H1 (cell line): Measurements from ENCODE around the gene ACSL4. TPM values are rescaled to one million over a fixed set of nuclear protein-coding genes. Genes with fewer than 3 reads are reported as not detected.

Experiments
- CTCF ChIA-PET: fragments of 300-600 bp; sonication (Branson Sonifier 250); formaldehyde crosslinking; loops from one replicate; lab custom pipeline; 2021; ENCODE audit not compliant: partially characterized antibody; lab: Charles Lee
- POLR2A ChIA-PET: fragments of 300-600 bp; sonication (Branson Sonifier 250); formaldehyde crosslinking; loops from one replicate; lab custom pipeline; 2021; ENCODE audit warnings: inconsistent platforms; ENCODE audit not compliant: partially characterized antibody; lab: Charles Lee
- DNase-seq, 2 experiments: peaks; one replicate each; pipeline versions ENCODE4 v3.0.0 to v3.0.0-alpha.2; 2010 to 2022; ENCODE audit warnings: low spot score in 2 of 2, low read depth in 1 of 2, mixed read lengths in 1 of 2
- FAIRE-seq: peaks from 2 replicates; lab custom pipeline; 2011; peaks lifted over from hg19 to GRCh38; lab: Jason Lieb, UNC
- H2AFZ ChIP-seq: 2 replicates; pipeline ENCODE4 v1.8.1; 2012; ENCODE audit warnings: low read length, inconsistent platforms
- H2AK5ac ChIP-seq: 2 replicates; pipeline ENCODE4 v1.6.1; 2013; ENCODE audit warnings: low read depth, low read length
- H2BK120ac ChIP-seq: replicated peaks from 2 replicates; pipeline ENCODE3; 2013; ENCODE audit warnings: low read depth, low read length, inconsistent platforms
- H2BK12ac ChIP-seq: 2 replicates; pipeline ENCODE4 v1.6.1; 2013; ENCODE audit warnings: low read depth, low read length
- H2BK15ac ChIP-seq: 2 replicates; pipeline ENCODE4 v1.6.1; 2013; ENCODE audit warnings: low read length
- H2BK20ac ChIP-seq: 2 replicates; pipeline ENCODE4 v1.6.1; 2013; ENCODE audit warnings: low read length
- H2BK5ac ChIP-seq: 2 replicates; pipeline ENCODE4 v1.6.1; 2013; ENCODE audit warnings: low read depth, low read length
- H3K14ac ChIP-seq: 2 replicates; pipeline ENCODE4 v1.6.1; 2013; ENCODE audit warnings: inconsistent platforms; ENCODE audit not compliant: insufficient read length
- H3K18ac ChIP-seq: 2 replicates; pipeline ENCODE4 v1.6.1; 2013; ENCODE audit warnings: low read length; ENCODE audit errors: extremely low read depth
- H3K23ac ChIP-seq: 2 replicates; pipeline ENCODE4 v1.6.1; 2013; ENCODE audit warnings: inconsistent platforms; ENCODE audit not compliant: insufficient read length
- H3K23me2 ChIP-seq: 2 replicates; pipeline ENCODE4 v1.6.1; 2013; ENCODE audit warnings: low read depth, low read length
- H3K27ac ChIP-seq: 2 replicates; pipeline ENCODE4 v1.6.1; 2011; ENCODE audit warnings: low read depth, low read length, inconsistent platforms
- H3K27me3 ChIP-seq, 4 experiments: replicated peaks in 1 of 4; 1 replicate in 1 of 4; 2 replicates in 3 of 4; pipeline versions ENCODE4 v1.6.1 to v1.8.1; 2011 to 2013; ENCODE audit warnings: low read length in 3 of 4, mild to moderate bottlenecking in 3 of 4, inconsistent platforms in 2 of 4, mixed read lengths in 2 of 4, moderate library complexity in 1 of 4; ENCODE audit not compliant: control insufficient read depth in 3 of 4, insufficient read depth in 3 of 4; ENCODE audit errors: extremely low read depth in 1 of 4
- H3K36me3 ChIP-seq, 4 experiments: 2 replicates each; pipeline versions ENCODE4 v1.6.1 to v1.8.1; 2011 to 2013; ENCODE audit warnings: mild to moderate bottlenecking in 4 of 4, low read length in 3 of 4, moderate library complexity in 2 of 4, control low read depth in 1 of 4, inconsistent platforms in 1 of 4; ENCODE audit not compliant: insufficient read depth in 4 of 4, control insufficient read depth in 2 of 4
- H3K4ac ChIP-seq: replicated peaks from 2 replicates; pipeline ENCODE3; 2013; ENCODE audit warnings: low read length, low read depth, mixed read lengths, inconsistent platforms; ENCODE audit not compliant: insufficient read length
- H3K4me1 ChIP-seq, 4 experiments: replicated peaks in 1 of 4; 1 replicate in 1 of 4; 2 replicates in 3 of 4; pipeline versions ENCODE4 v1.6.1 to v1.8.1; 2011 to 2013; ENCODE audit warnings: low read length in 3 of 4, inconsistent platforms in 2 of 4, mixed read lengths in 1 of 4; ENCODE audit not compliant: insufficient read depth in 4 of 4, control insufficient read depth in 3 of 4
- H3K4me2 ChIP-seq, 2 experiments: 2 replicates each; pipeline versions ENCODE4 v1.6.1 to v1.8.1; 2011 to 2013; ENCODE audit warnings: low read depth in 2 of 2, low read length in 2 of 2, control low read depth in 1 of 2, inconsistent platforms in 1 of 2, mild to moderate bottlenecking in 1 of 2; ENCODE audit not compliant: insufficient read depth in 1 of 2
- H3K4me3 ChIP-seq, 4 experiments: fragments of 200-600, 300-600 bp in 1 of 4; sonication (generic), shearing (Covaris generic), sonication (Bioruptor Twin) in 1 of 4; 2 replicates each; pipeline versions ENCODE4 v1.5.1 to v1.8.1; 2011 to 2016; ENCODE audit warnings: low read length in 4 of 4, low read depth in 3 of 4, control low read depth in 2 of 4, inconsistent platforms in 2 of 4, mild to moderate bottlenecking in 2 of 4, mixed read lengths in 1 of 4, moderate library complexity in 1 of 4; ENCODE audit not compliant: insufficient read depth in 2 of 4; ENCODE audit errors: extremely low read depth in 1 of 4
- H3K56ac ChIP-seq: replicated peaks from 2 replicates; pipeline ENCODE3; 2013; ENCODE audit warnings: low read depth, mild to moderate bottlenecking, mixed read lengths, low read length, inconsistent platforms; ENCODE audit not compliant: insufficient read length
- H3K79me1 ChIP-seq: 2 replicates; pipeline ENCODE4 v1.6.1; 2013; ENCODE audit warnings: low read depth, low read length, control low read depth
- H3K79me2 ChIP-seq, 2 experiments: 2 replicates each; pipeline versions ENCODE4 v1.6.1 to v1.8.1; 2012 to 2013; ENCODE audit warnings: low read length in 2 of 2, mild to moderate bottlenecking in 2 of 2, inconsistent platforms in 1 of 2; ENCODE audit not compliant: insufficient read depth in 2 of 2, control insufficient read depth in 1 of 2
- H3K9ac ChIP-seq, 4 experiments: replicated peaks in 1 of 4; 1 replicate in 1 of 4; 2 replicates in 3 of 4; pipeline versions ENCODE4 v1.6.1 to v1.8.1; 2011 to 2013; ENCODE audit warnings: low read depth in 3 of 4, low read length in 3 of 4, control low read depth in 2 of 4, mild to moderate bottlenecking in 2 of 4, moderate library complexity in 2 of 4, inconsistent platforms in 1 of 4; ENCODE audit errors: extremely low read depth in 1 of 4
- H3K9me3 ChIP-seq, 2 experiments: 2 replicates each; pipeline versions ENCODE4 v1.6.1 to v1.8.1; 2012 to 2013; ENCODE audit warnings: mild to moderate bottlenecking in 2 of 2, moderate library complexity in 2 of 2, control low read depth in 1 of 2, inconsistent platforms in 1 of 2, low read depth in 1 of 2, low read length in 1 of 2, mixed read lengths in 1 of 2; ENCODE audit not compliant: insufficient read depth in 2 of 2
- H4K20me1 ChIP-seq, 2 experiments: replicated peaks in 1 of 2; 2 replicates each; pipeline versions ENCODE3 to v1.8.1; 2011 to 2013; ENCODE audit warnings: inconsistent platforms in 2 of 2, low read length in 2 of 2, mild to moderate bottlenecking in 1 of 2; ENCODE audit not compliant: insufficient read depth in 2 of 2, control insufficient read depth in 1 of 2
- H4K5ac ChIP-seq: 2 replicates; pipeline ENCODE4 v1.6.1; 2013; ENCODE audit warnings: low read length, low read depth, mixed read lengths, inconsistent platforms; ENCODE audit not compliant: insufficient read length
- H4K8ac ChIP-seq: 2 replicates; pipeline ENCODE4 v1.8.0; 2013; ENCODE audit warnings: mild to moderate bottlenecking, moderate library complexity, low read length, inconsistent platforms; ENCODE audit not compliant: insufficient read depth; ENCODE audit errors: extremely low read depth
- H4K91ac ChIP-seq: replicated peaks from 2 replicates; pipeline ENCODE3; 2013; ENCODE audit warnings: low read length, mixed read lengths, inconsistent platforms; ENCODE audit not compliant: insufficient read length
- GTF2F1 ChIP-seq: IDR thresholded peaks from 2 replicates; pipeline ENCODE4 v1.6.1; 2012; ENCODE audit warnings: low read depth, low read length, improper control_type of control experiment, borderline replicate concordance
- KDM1A ChIP-seq: fragments of 200-600, 300-600 bp; sonication (generic); IDR thresholded peaks from 2 replicates; pipeline ENCODE4 v1.7.1; 2016; ENCODE audit warnings: mild to moderate bottlenecking, low read length, borderline replicate concordance
- POLR2A ChIP-seq, 2 experiments: IDR thresholded peaks; 1 replicate in 1 of 2; 2 replicates in 1 of 2; pipeline ENCODE4 v1.6.1; 2011; ENCODE audit warnings: low read depth in 2 of 2, low read length in 2 of 2, mild to moderate bottlenecking in 2 of 2; ENCODE audit errors: control extremely low read depth in 1 of 2
- RNF2 ChIP-seq: fragments of 200-900, 300-1000 bp; sonication (generic); IDR thresholded peaks from 2 replicates; pipeline ENCODE4 v1.7.1; 2016; ENCODE audit warnings: borderline replicate concordance, low read depth, mild to moderate bottlenecking, antibody characterized with exemption, low read length; ENCODE audit not compliant: poor library complexity, severe bottlenecking; ENCODE audit errors: missing control alignments
- RXRA ChIP-seq: IDR thresholded peaks from 2 replicates; pipeline ENCODE4 v1.6.1; 2011; ENCODE audit warnings: low read depth, mild to moderate bottlenecking, low read length, moderate library complexity; ENCODE audit not compliant: insufficient read depth
- SIRT6 ChIP-seq: IDR thresholded peaks from one replicate; pipeline ENCODE4 v1.7.1; 2012; ENCODE audit warnings: low read length, inconsistent platforms
- SRF ChIP-seq: IDR thresholded peaks from 2 replicates; pipeline ENCODE4 v1.6.1; 2011; ENCODE audit warnings: mild to moderate bottlenecking, low read depth, low read length, moderate library complexity
- TCF12 ChIP-seq: IDR thresholded peaks from 2 replicates; pipeline ENCODE4 v1.6.1; 2011; ENCODE audit warnings: low read depth, mild to moderate bottlenecking, low read length
- TEAD4 ChIP-seq: IDR thresholded peaks from 2 replicates; pipeline ENCODE4 v1.6.1; 2012; ENCODE audit warnings: low read depth, low read length, inconsistent platforms, mixed read lengths
- WGBS, 2 experiments: shearing (Covaris generic) in 1 of 2; methylation state at CpG; one replicate each; pipeline versions ENCODE4 v1.1.6 to v1.1.7; 2013 to 2015; ENCODE audit warnings: low lambda C conversion rate in 2 of 2, mixed read lengths in 2 of 2, inconsistent platforms in 1 of 2, low coverage in 1 of 2, missing lambda C conversion rate in 1 of 2; ENCODE audit not compliant: insufficient replicate concordance in 2 of 2, insufficient coverage in 1 of 2, insufficient read length in 1 of 2; ENCODE audit errors: extremely low coverage in 1 of 2, missing lambda C conversion rate in 1 of 2; 5-methylcytosine and 5-hydroxymethylcytosine counted together
- polyA plus RNA-seq, 7 experiments: library from polyadenylated mRNA; depleted of rRNA in 3 of 7; stranded (reverse) in 5 of 7; unstranded in 2 of 7; fragments of >200 nt in 5 of 7; fragments of 200-250 nt in 2 of 7; gene quantifications; 1 replicate in 5 of 7; 2 replicates in 1 of 7; 4 replicates in 1 of 7; pipeline versions ENCODE4 v1.2.1 to v1.2.3, GENCODE V29; 2011 to 2013; ENCODE audit warnings: missing spikeins in 2 of 7, mixed read lengths in 2 of 7
- total RNA-seq: library from RNA; stranded (reverse); fragmentation: NEBNext Ultra II Directional; extraction: Animal tissue kit (Norgen Biotek cat#: 25700); gene quantifications from 2 replicates; pipeline ENCODE4 v1.2.1, GENCODE V29; 2021

ACSL4 gene
- total and polyA plus RNA-seq, 2 of the 8 experiments (the other 6 are each of a cell fraction or from before 2014, with no cell fraction given), result 11.3 to 47.0 TPM

DNA sequence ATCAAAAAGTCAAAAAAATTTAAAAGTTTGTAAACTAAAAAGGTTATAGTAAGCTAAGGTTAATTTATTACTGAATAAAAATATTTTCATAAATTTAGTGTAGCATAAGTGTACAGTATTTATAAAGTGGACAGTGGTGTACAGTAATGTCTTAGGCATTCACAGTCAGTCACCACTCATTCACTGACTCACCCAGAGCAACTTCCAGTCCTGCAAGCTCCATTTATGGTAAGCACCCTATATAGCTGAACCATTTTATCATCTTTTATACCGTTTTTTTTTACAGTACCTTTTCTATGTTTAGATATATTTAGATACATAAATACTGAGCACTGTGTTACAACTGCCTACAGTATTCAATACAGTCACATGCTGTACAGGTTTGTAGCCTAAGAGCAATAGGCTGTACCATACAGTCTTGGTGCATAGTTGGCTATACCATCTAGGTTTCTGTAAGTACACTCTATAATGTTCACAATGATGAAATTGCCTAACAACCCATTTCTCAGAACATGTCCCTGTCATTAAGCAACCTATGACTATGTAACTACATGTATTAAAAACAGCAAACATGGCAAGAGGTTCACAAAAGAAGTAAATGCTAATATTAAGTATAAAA, 18.6 kb downstream of the ACSL4 start:
- no peaks in the 10 kb centered on the region for H3K9me3 ChIP-seq
- no peak overlapping the region for H2AFZ ChIP-seq
- no peak overlapping the region for H4K91ac ChIP-seq
- H3K9ac ChIP-seq, result no peak overlapping the region
- H2BK120ac ChIP-seq, result no peak overlapping the region
- no peak for TF ChIP-seq RNF2
- TF ChIP-seq TCF12, result no peak
- TF ChIP-seq TEAD4, result no peak
- TF ChIP-seq SRF, result no peak
- no peak for TF ChIP-seq POLR2A (IDR thresholded peaks at IDR 0.05; ENCODE audit: control extremely low read depth in 1 of 2, low read depth in 2 of 2, low read length in 2 of 2)
- TF ChIP-seq RXRA, result no peak
- TF ChIP-seq SIRT6, result no peak
- TF ChIP-seq KDM1A, result no peak
- TF ChIP-seq GTF2F1, result no peak
- H4K5ac ChIP-seq, result no peak overlapping the region
- no peak overlapping the region for H2BK5ac ChIP-seq
- no peak overlapping the region for H3K4me2 ChIP-seq
- H3K4me1 ChIP-seq, result no peaks in the 10 kb centered on the region
- H3K27ac ChIP-seq, result no peak overlapping the region
- FAIRE-seq (no peak), DNase-seq (no peak)
- no peak overlapping the region for H2BK20ac ChIP-seq
- H3K14ac ChIP-seq, result no peak overlapping the region
- no peak overlapping the region for H3K4me3 ChIP-seq
- H3K56ac ChIP-seq, result no peak overlapping the region
- peaks cover 0 to 5% of the 10 kb centered on the region in 2 experiments for H4K20me1 ChIP-seq
- no peak overlapping the region for H2BK12ac ChIP-seq
- H3K18ac ChIP-seq, result no peak overlapping the region
- no peak overlapping the region for H3K23ac ChIP-seq
- WGBS, 2 experiments, result 93% methylated on average over 1 of the region's 1 CpG; no CpG with 5 or more reads in 1 of the 2 experiments
- H4K8ac ChIP-seq, result no peak overlapping the region
- no peaks in the 10 kb centered on the region for H3K27me3 ChIP-seq
- ChIA-PET POLR2A (no interaction called here), CTCF (interaction anchor here (1.2 to 5.1 kb wide), 6 partner anchors 12 to 175 kb away, joined by 3 to 93 read pairs (median 9); no protein-coding TSS in a partner anchor)
- no peaks in the 10 kb centered on the region for H3K23me2 ChIP-seq
- no peak overlapping the region for H2AK5ac ChIP-seq
- no peaks in the 10 kb centered on the region for H3K79me1 ChIP-seq
- H2BK15ac ChIP-seq, result no peak overlapping the region
- no peaks in the 10 kb centered on the region for H3K36me3 ChIP-seq
- peaks cover 0 to 4% of the 10 kb centered on the region in 2 experiments; a peak in 1 of 4 replicates for H3K79me2 ChIP-seq
- no peak overlapping the region for H3K4ac ChIP-seq
